ENCODE results near the gene DEUP1.

DNA sequence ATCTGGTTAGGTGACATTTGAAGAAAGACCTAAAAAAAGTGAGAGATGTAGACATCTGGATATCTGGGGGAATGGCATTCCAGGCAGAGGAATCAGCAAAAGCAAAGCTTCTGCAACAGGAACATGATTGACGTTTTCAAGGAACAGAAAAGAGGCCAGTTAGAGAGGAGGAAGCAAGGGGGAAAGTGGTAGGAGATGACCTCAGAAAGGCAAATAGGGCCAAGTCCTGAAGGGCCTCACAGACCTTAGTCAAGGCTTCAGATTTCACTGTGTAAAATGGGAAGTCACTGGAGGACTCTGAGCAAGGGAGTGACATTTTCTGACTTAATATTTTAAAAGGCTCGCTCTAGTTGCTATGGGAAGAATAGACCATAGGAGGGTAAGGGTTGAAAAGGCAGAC, 9.7 kb downstream of the DEUP1 start:
- TF ChIP-seq, protein P1, sequence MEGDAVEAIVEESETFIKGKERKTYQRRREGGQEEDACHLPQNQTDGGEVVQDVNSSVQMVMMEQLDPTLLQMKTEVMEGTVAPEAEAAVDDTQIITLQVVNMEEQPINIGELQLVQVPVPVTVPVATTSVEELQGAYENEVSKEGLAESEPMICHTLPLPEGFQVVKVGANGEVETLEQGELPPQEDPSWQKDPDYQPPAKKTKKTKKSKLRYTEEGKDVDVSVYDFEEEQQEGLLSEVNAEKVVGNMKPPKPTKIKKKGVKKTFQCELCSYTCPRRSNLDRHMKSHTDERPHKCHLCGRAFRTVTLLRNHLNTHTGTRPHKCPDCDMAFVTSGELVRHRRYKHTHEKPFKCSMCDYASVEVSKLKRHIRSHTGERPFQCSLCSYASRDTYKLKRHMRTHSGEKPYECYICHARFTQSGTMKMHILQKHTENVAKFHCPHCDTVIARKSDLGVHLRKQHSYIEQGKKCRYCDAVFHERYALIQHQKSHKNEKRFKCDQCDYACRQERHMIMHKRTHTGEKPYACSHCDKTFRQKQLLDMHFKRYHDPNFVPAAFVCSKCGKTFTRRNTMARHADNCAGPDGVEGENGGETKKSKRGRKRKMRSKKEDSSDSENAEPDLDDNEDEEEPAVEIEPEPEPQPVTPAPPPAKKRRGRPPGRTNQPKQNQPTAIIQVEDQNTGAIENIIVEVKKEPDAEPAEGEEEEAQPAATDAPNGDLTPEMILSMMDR (IDR thresholded peaks at IDR 0.05) = no peak
- TF ChIP-seq EP300 (IDR thresholded peaks at IDR 0.05) = no peak
